Measurements from ENCODE around the gene GALNTL6. TPM values are rescaled to one million over a fixed set of nuclear protein-coding genes. Genes with fewer than 3 reads are reported as not detected.

GALNTL6 gene
- total RNA-seq, 1 donor from 2014 or later = 0.61 TPM

- Histone ChIP-seq H3K4me2 (ENCODE audit: low read length) (no peak overlapping the region), H3K36me3 (ENCODE audit: insufficient read depth, low read length) (no peaks in the 10 kb centered on the region), H3K27me3 (ENCODE audit: insufficient read depth, low read length) (no peaks in the 10 kb centered on the region), H3K9me3 (ENCODE audit: insufficient read depth, low read depth, low read length) (no peaks in the 10 kb centered on the region), H4K20me1 (ENCODE audit: insufficient read depth, low read length) (no peaks in the 10 kb centered on the region), H3K27ac (ENCODE audit: low read depth, low read length) (no peak overlapping the region), H2AFZ (ENCODE audit: low read depth, low read length) (no peak overlapping the region), H3K79me2 (ENCODE audit: insufficient read depth, low read length) (no peaks in the 10 kb centered on the region), H3K4me3 (ENCODE audit: insufficient read depth, low read depth, low read length) (no peak overlapping the region), H3K9ac (ENCODE audit: low read length) (no peak overlapping the region), H3K4me1 (ENCODE audit: insufficient read depth, low read length) (no peaks in the 10 kb centered on the region)
- no peak overlapping the region for H3K4me3 Mint-ChIP-seq (ENCODE audit: unreplicated experiment)
- no peaks in the 10 kb centered on the region for H3K36me3 Mint-ChIP-seq (ENCODE audit: low read depth, unreplicated experiment)
- no peak for FAIRE-seq
- TF ChIP-seq EZH2 (IDR thresholded peaks at IDR 0.05; ENCODE audit: insufficient read depth, low read length) = no peak
- TF ChIP-seq CTCF (IDR thresholded peaks at IDR 0.05; ENCODE audit: insufficient read depth, low read depth, low read length) = no peak
- no peaks in the 10 kb centered on the region for H3K27me3 Mint-ChIP-seq (ENCODE audit: low read depth, unreplicated experiment)
- DNase-seq (ENCODE audit: low read depth) = no peak
- no peak overlapping the region for H3K27ac Mint-ChIP-seq (ENCODE audit: unreplicated experiment)
- H3K4me1 Mint-ChIP-seq (ENCODE audit: low read depth, unreplicated experiment) = peaks cover 2% of the 10 kb centered on the region
- no peaks in the 10 kb centered on the region for H3K9me3 Mint-ChIP-seq (ENCODE audit: unreplicated experiment)
These were observed 580.0 kb downstream of the GALNTL6 start for GRCh38 chr4:172393220-172393619.

GRCh38 chr4:172404676-172405075, 591.5 kb downstream of the GALNTL6 start:
- no peak overlapping the region for H3K4me3 ChIP-seq (ENCODE audit: insufficient read depth, low read depth, low read length)
- H3K4me1 Mint-ChIP-seq (ENCODE audit: low read depth, unreplicated experiment) = no peaks in the 10 kb centered on the region
- no peaks in the 10 kb centered on the region for H3K9me3 ChIP-seq (ENCODE audit: insufficient read depth, low read depth, low read length)
- no peaks in the 10 kb centered on the region for H3K27me3 ChIP-seq (ENCODE audit: insufficient read depth, low read length)
- H3K27me3 Mint-ChIP-seq (ENCODE audit: low read depth, unreplicated experiment) = no peaks in the 10 kb centered on the region
- H3K36me3 Mint-ChIP-seq (ENCODE audit: low read depth, unreplicated experiment) = no peaks in the 10 kb centered on the region
- no peaks in the 10 kb centered on the region for H4K20me1 ChIP-seq (ENCODE audit: insufficient read depth, low read length)
- H3K9me3 Mint-ChIP-seq (ENCODE audit: unreplicated experiment) = no peaks in the 10 kb centered on the region
- no peak for DNase-seq (ENCODE audit: low read depth)
- H3K4me3 Mint-ChIP-seq (ENCODE audit: unreplicated experiment) = no peak overlapping the region
- no peak overlapping the region for H3K27ac Mint-ChIP-seq (ENCODE audit: unreplicated experiment)
- no peaks in the 10 kb centered on the region for H3K79me2 ChIP-seq (ENCODE audit: insufficient read depth, low read length)
- no peak overlapping the region for H3K9ac ChIP-seq (ENCODE audit: low read length)
- no peak overlapping the region for H3K4me2 ChIP-seq (ENCODE audit: low read length)
- no peak overlapping the region for H3K27ac ChIP-seq (ENCODE audit: low read depth, low read length)
- no peaks in the 10 kb centered on the region for H3K36me3 ChIP-seq (ENCODE audit: insufficient read depth, low read length)
- FAIRE-seq = no peak
- TF ChIP-seq EZH2 (IDR thresholded peaks at IDR 0.05; ENCODE audit: insufficient read depth, low read length) (no peak), CTCF (IDR thresholded peaks at IDR 0.05; ENCODE audit: insufficient read depth, low read depth, low read length) (no peak)
- no peak overlapping the region for H2AFZ ChIP-seq (ENCODE audit: low read depth, low read length)
- H3K4me1 ChIP-seq (ENCODE audit: insufficient read depth, low read length) = no peaks in the 10 kb centered on the region

- FAIRE-seq = no peak
- Mint-ChIP-seq H3K9me3 (ENCODE audit: unreplicated experiment) (no peaks in the 10 kb centered on the region), H3K36me3 (ENCODE audit: low read depth, unreplicated experiment) (no peaks in the 10 kb centered on the region), H3K4me3 (ENCODE audit: unreplicated experiment) (no peak overlapping the region), H3K4me1 (ENCODE audit: low read depth, unreplicated experiment) (peaks cover 7% of the 10 kb centered on the region), H3K27me3 (ENCODE audit: low read depth, unreplicated experiment) (no peaks in the 10 kb centered on the region), H3K27ac (ENCODE audit: unreplicated experiment) (peak overlapping the region; percentile 62)
- H3K9me3 ChIP-seq (ENCODE audit: insufficient read depth, low read depth, low read length) = no peaks in the 10 kb centered on the region
- no peak overlapping the region for H3K27ac ChIP-seq (ENCODE audit: low read depth, low read length)
- no peaks in the 10 kb centered on the region for H4K20me1 ChIP-seq (ENCODE audit: insufficient read depth, low read length)
- H3K4me2 ChIP-seq (ENCODE audit: low read length) = no peak overlapping the region
- no peaks in the 10 kb centered on the region for H3K79me2 ChIP-seq (ENCODE audit: insufficient read depth, low read length)
- TF ChIP-seq EZH2 (IDR thresholded peaks at IDR 0.05; ENCODE audit: insufficient read depth, low read length) = no peak
- TF ChIP-seq CTCF (IDR thresholded peaks at IDR 0.05; ENCODE audit: insufficient read depth, low read depth, low read length) = no peak
- H3K27me3 ChIP-seq (ENCODE audit: insufficient read depth, low read length) = no peaks in the 10 kb centered on the region
- no peaks in the 10 kb centered on the region for H3K4me1 ChIP-seq (ENCODE audit: insufficient read depth, low read length)
- H3K9ac ChIP-seq (ENCODE audit: low read length) = no peak overlapping the region
- no peak for DNase-seq (ENCODE audit: low read depth)
- H3K36me3 ChIP-seq (ENCODE audit: insufficient read depth, low read length) = no peaks in the 10 kb centered on the region
- no peak overlapping the region for H2AFZ ChIP-seq (ENCODE audit: low read depth, low read length)
- H3K4me3 ChIP-seq (ENCODE audit: insufficient read depth, low read depth, low read length) = no peak overlapping the region
These were observed 597.2 kb downstream of the GALNTL6 start for GRCh38 chr4:172410363-172410762.
